ENCODE results near the gene BCL11B. TPM values are rescaled to one million over a fixed set of nuclear protein-coding genes. Genes with fewer than 3 reads are reported as not detected.
A peak's percentile ranks its signal among the peaks of the same experiment; 100 is the strongest.

Gene BCL11B
- total and polyA plus RNA-seq, 2 of the 8 experiments (the other 6 are each of a cell fraction or from before 2014, with no cell fraction given) = 0.63 to 5.9 TPM

- no peak overlapping the region for H3K4me2 ChIP-seq (ENCODE audit: insufficient read depth in 1 of 2, low read depth in 2 of 2, low read length in 2 of 2)
- DNase-seq (ENCODE audit: low read depth in 1 of 2, low spot score in 2 of 2) (peak in 1 of 2 experiments; percentile 23), FAIRE-seq (no peak)
- H3K56ac ChIP-seq (replicated peaks; ENCODE audit: insufficient read length, low read depth, low read length) = no peak overlapping the region
- ChIA-PET CTCF (ENCODE audit: partially characterized antibody) (interaction anchor here (1.1 to 1.2 kb wide), 4 partner anchors 9 to 917 kb away, joined by 3 to 4 read pairs (median 3); no protein-coding TSS in a partner anchor), POLR2A (ENCODE audit: partially characterized antibody) (interaction anchor here (1.2 kb wide), 1 partner anchor 48 kb away, joined by 3 read pairs; no protein-coding TSS in a partner anchor)
- no peak overlapping the region for H2BK12ac ChIP-seq (ENCODE audit: low read depth, low read length)
- no peaks in the 10 kb centered on the region for H3K79me2 ChIP-seq (ENCODE audit: control insufficient read depth in 1 of 2, insufficient read depth in 2 of 2, low read length in 2 of 2)
- WGBS, 2 experiments (ENCODE audit: extremely low coverage in 1 of 2, insufficient coverage in 1 of 2, insufficient read length in 1 of 2, insufficient replicate concordance in 2 of 2, low coverage in 1 of 2, low lambda C conversion rate in 2 of 2, missing lambda C conversion rate in 1 of 2) = 90% methylated on average over 4 of the region's 4 CpGs; no CpG with 5 or more reads in 1 of the 2 experiments
- no peak overlapping the region for H3K18ac ChIP-seq (ENCODE audit: extremely low read depth, low read length)
- H3K4ac ChIP-seq (replicated peaks; ENCODE audit: insufficient read length, low read depth, low read length) = no peak overlapping the region
- H3K9me3 ChIP-seq (ENCODE audit: insufficient read depth in 2 of 2, low read depth in 1 of 2, low read length in 1 of 2) = no peaks in the 10 kb centered on the region
- no peaks in the 10 kb centered on the region for H3K23me2 ChIP-seq (ENCODE audit: low read depth, low read length)
- no peak overlapping the region for H2BK20ac ChIP-seq (ENCODE audit: low read length)
- H2AFZ ChIP-seq (ENCODE audit: low read length) = no peak overlapping the region
- no peak overlapping the region for H2BK15ac ChIP-seq (ENCODE audit: low read length)
- no peak overlapping the region for H3K14ac ChIP-seq (ENCODE audit: insufficient read length)
- no peak overlapping the region for H3K27ac ChIP-seq (ENCODE audit: low read depth, low read length)
- H4K8ac ChIP-seq (ENCODE audit: extremely low read depth, insufficient read depth, low read length) = no peak overlapping the region
- no peak overlapping the region for H3K23ac ChIP-seq (ENCODE audit: insufficient read length)
- no peak overlapping the region for H3K9ac ChIP-seq (replicated peaks in 1 of 4; ENCODE audit: extremely low read depth in 1 of 4, low read depth in 3 of 4, low read length in 3 of 4)
- H4K20me1 ChIP-seq (replicated peaks in 1 of 2; ENCODE audit: control insufficient read depth in 1 of 2, insufficient read depth in 2 of 2, low read length in 2 of 2) = no peaks in the 10 kb centered on the region
- H3K27me3 ChIP-seq (replicated peaks in 1 of 4; ENCODE audit: control insufficient read depth in 3 of 4, extremely low read depth in 1 of 4, insufficient read depth in 3 of 4, low read length in 3 of 4) = no peaks in the 10 kb centered on the region
- no peaks in the 10 kb centered on the region for H3K36me3 ChIP-seq (ENCODE audit: control insufficient read depth in 2 of 4, insufficient read depth in 4 of 4, low read length in 3 of 4)
- no peak overlapping the region for H4K5ac ChIP-seq (ENCODE audit: insufficient read length, low read depth, low read length)
- no peak overlapping the region for H2BK120ac ChIP-seq (replicated peaks; ENCODE audit: low read depth, low read length)
- no peak overlapping the region for H2BK5ac ChIP-seq (ENCODE audit: low read depth, low read length)
- no peaks in the 10 kb centered on the region; a peak in 3 of 7 replicates for H3K4me1 ChIP-seq (replicated peaks in 1 of 4; ENCODE audit: control insufficient read depth in 3 of 4, insufficient read depth in 4 of 4, low read length in 3 of 4)
- H3K4me3 ChIP-seq (ENCODE audit: extremely low read depth in 1 of 4, insufficient read depth in 2 of 4, low read depth in 3 of 4, low read length in 4 of 4) = no peak overlapping the region
- H3K79me1 ChIP-seq (ENCODE audit: low read depth, low read length) = no peaks in the 10 kb centered on the region
- H2AK5ac ChIP-seq (ENCODE audit: low read depth, low read length) = no peak overlapping the region
- H4K91ac ChIP-seq (replicated peaks; ENCODE audit: insufficient read length, low read length) = no peak overlapping the region
- no peak for TF ChIP-seq CTBP2 (IDR thresholded peaks at IDR 0.05; ENCODE audit: borderline replicate concordance, insufficient read depth, insufficient read length, low read length)
- no peak for TF ChIP-seq SP2 (IDR thresholded peaks at IDR 0.05; ENCODE audit: low read length)
- TF ChIP-seq CHD2 (IDR thresholded peaks at IDR 0.05; ENCODE audit: low read length) = no peak
- no peak for TF ChIP-seq TAF7 (optimal IDR thresholded peaks at IDR 0.05; ENCODE audit: borderline replicate concordance, low read depth, low read length)
- no peak for TF ChIP-seq RNF2 (IDR thresholded peaks at IDR 0.05; ENCODE audit: borderline replicate concordance, low read depth, low read length, missing control alignments, poor library complexity, severe bottlenecking)
- no peak for TF ChIP-seq BRCA1 (IDR thresholded peaks at IDR 0.05; ENCODE audit: low read depth, low read length)
- TF ChIP-seq CTCF (IDR thresholded peaks at IDR 0.05; ENCODE audit: control extremely low read depth in 1 of 3, insufficient read depth in 1 of 3, low read depth in 1 of 3, low read length in 3 of 3) = no peak
- TF ChIP-seq PHF8 (conservative IDR thresholded peaks at IDR 0.05; ENCODE audit: low read depth, low read length) = no peak
- TF ChIP-seq FOSL1 (IDR thresholded peaks at IDR 0.05; ENCODE audit: insufficient read depth, low read depth, low read length) = no peak
These were observed 146.2 kb downstream of the BCL11B start for GRCh38 chr14:99125616-99126431.

Measured in H1 (cell line).